ENCODE data around the gene SIRT3.
"Not testable (repeated sequence)": the region's sequence is repeated elsewhere in the genome, so short reads cannot be mapped to it uniquely, and the experiment has no call there.

The SIRT3 gene

DNA sequence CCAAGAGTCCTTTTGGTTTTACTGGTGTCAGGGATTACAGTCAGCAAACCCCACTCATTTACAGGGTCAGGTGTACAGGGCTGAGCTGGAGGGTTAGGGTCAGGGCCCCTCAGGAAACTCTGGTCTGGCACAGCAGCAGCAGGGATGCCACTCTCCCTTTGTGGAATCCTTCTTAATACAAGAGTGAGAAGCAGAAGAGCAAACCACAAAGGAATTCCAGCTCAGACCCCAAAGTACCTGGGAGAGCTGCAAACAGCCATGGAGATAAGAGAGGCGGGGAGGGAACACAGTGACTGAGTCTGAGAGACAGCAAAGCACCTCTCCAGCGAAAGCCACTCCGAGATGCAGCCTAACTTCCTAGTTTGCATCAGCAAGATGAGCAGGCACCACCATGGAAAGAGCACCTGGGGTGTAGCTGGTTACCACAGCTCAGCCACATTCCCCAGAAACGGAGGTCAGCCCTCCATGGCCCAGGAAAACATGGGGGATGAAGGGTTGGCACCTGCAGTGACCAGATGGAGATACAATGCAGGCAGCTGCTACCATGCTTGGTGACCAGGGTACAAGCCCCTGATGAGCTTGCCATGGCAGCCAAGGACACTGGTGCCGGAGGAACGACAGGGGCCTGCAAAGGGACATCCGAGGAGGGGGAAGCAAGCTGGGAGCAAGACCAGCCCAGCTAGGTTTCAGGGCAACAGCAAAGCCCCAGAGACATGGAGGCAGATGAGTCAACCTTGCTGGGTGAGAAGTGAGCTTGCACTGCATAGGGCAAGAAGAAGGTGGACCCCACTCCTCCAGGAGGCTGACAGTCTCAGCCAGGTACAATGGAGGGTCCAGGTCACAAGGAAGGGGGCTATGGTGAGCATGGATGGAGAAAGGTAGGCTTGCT is 32.8 kb downstream of the SIRT3 start:
- no peak for DNase-seq (ENCODE audit: low read depth, low spot score)

DNA sequence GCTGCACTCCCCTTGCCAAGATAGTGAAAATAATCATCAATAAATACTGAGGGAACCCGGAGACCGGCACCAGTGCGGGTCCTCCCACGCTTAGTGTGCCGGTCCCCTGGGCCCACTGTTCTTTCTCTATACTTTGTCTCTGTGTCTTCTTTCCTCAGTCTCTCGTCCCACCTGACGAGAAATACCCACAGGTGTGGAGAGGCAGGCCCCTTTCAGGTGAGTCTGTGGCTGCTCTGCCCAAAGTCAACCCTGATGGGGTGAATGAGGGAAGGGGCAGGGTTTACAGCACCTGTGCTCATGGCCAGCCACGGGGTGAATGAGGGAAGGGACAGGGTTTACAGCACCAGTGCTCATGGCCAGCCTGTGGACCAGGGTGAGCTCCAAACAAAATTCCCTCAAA is 33.7 kb downstream of the SIRT3 start:
- DNase-seq (ENCODE audit: low read depth, low spot score): no peak

DNA sequence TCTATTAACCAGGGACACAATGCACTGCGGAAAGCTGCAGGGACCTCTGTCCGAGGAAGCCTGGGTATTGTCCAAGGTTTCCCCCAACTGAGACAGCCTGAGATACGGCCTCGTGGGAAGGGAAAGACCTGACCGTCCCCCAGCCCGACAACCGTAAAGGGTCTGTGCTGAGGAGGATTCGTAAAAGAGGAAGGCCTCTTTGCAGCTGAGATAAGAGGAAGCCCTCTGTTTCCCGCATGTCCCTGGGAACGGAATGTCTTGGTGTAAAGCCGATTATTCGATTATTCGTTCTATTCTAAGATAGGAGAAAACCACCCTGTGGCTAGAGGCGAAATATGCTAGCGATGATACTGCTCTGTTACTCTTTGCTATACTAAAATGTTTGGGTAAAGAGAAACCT is 34.2 kb downstream of the SIRT3 start:
- DNase-seq (ENCODE audit: low read depth, low spot score): no peak

DNA sequence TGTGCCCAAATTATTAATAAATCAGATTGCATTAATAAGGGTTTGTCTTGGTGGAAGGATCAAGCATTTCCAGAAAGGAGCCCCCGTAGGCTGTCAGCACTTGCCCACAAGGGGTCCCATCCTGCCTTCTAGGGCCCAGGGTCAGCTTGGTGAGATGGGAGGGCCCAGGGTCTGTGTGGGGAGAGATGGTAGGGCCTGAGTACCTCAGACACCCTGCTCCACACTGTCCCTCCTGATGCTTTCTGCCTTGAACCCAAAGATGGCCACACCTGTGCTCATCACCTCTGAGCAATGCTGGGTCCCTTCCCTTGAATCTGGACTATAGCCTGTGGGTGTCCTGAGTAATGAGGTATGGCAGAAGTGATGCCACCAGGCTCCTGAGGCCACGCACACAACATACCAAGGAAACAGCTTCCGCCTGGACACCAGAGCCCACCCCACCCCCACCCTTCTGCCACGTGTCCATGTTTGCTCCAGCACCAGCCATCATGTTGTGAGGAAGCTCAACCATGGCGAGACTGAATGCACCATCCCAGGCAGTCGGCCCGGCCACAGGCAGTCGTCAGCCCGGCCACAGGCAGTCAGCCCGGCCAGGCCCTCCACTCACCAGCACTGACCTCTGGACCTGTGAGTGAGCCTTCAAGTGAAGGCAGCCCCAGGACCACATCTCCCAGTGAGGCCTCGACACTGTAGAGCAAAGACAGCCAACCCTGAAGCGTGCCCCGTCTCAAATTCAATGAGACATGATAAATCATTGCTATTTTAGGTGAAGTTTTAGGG is 35.7 kb downstream of the SIRT3 start:
- no peak for DNase-seq (ENCODE audit: low read depth, low spot score)

- DNase-seq (ENCODE audit: low read depth, low spot score): no peak
These were observed 36.4 kb downstream of the SIRT3 start for GRCh38 chr11:199782-200181.

- no peak for DNase-seq (ENCODE audit: low read depth, low spot score)
These were observed 37.0 kb downstream of the SIRT3 start for GRCh38 chr11:199004-199581.

DNA sequence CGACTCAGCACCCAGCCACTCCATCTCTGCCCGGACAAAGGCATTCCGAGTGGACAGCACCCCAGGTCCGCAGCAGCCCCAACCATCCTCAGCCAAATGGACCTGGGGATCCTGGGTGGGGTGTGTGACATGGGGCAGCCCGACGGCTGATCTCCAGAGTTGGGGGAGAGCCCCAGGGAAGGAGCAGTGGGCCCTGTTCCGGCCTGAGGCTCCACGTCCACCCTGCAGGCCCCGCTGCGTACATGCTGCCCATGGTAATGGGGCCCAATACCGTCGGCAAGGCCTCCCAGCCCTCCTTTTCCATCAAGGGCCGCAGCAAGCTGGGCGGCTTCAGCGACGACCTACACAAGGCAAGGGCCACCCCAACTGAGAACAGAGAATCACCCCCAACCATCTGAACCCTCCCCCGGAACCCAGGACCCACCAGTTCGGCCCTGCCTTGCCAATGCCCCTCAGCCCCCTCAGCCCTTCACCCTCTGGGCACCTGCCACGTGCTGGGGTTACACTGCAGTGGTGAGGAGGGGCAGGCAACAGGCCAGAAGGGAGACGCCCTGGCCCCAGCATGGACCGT is 37.8 kb downstream of the SIRT3 start:
- DNase-seq (ENCODE audit: low read depth, low spot score): no peak

GRCh38 chr11:197741-198235 is 38.4 kb downstream of the SIRT3 start:
- DNase-seq (ENCODE audit: low read depth, low spot score): no peak

GRCh38 chr11:196786-197731 is 39.1 kb downstream of the SIRT3 start:
- DNase-seq (ENCODE audit: low read depth, low spot score): no peak

- DNase-seq (ENCODE audit: low read depth, low spot score): not testable (repeated sequence)
These were observed 42.7 kb downstream of the SIRT3 start for GRCh38 chr11:193481-193880.

GRCh38 chr11:192674-193128 is 43.4 kb downstream of the SIRT3 start, which contains the start of gene SCGB1C1:
Gene SCGB1C1 (plus strand): TSS chr11:193078. CDS start chr11:193100, 22 bp downstream.
- not testable (repeated sequence) for DNase-seq (ENCODE audit: low read depth, low spot score)

DNA sequence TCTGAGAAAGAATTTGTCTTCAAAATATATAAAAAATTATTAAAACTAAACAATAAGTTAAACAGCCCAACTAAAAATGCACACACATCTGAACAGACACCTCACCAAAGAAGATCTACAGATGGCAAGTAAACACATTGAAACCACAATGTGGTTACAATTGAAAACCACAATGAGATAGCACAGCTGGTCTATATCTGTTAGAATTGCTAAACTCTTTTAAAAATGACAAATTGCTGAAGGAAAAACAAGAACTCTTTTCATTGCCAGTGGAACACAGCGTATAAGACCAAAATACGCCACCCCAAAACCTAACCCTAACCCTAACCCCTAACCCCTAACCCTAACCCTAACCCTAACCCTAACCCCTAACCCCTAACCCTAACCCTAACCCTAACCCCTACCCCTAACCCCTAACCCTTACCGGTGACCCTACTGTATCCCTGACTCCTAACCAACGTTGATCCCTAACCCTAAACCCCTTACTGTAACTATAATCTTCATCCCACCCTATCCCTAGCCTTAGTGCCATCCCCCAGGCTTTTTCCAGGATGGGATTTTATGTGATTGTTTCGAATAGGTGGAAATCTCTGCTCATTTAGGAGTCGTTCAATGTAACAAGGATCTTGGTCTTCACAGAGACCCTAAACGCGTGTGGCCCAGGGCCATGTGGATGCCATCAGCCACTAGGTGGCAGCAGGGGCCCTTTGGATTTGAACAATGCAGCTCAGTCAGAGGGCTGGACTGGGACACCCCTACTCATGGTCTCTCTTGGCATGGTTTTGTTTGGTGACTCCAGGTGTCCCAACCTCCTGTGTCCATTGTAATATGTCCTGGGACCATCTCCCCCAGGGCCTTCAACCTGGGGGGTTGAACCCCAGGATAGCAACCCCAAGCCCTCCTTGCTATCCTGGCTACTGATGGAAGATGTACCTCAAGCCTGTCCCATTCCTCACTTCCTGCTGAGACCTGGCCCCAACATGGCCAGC is 44.4 kb downstream of the SIRT3 start:
- DNase-seq (ENCODE audit: low read depth, low spot score): not testable (repeated sequence)

DNA sequence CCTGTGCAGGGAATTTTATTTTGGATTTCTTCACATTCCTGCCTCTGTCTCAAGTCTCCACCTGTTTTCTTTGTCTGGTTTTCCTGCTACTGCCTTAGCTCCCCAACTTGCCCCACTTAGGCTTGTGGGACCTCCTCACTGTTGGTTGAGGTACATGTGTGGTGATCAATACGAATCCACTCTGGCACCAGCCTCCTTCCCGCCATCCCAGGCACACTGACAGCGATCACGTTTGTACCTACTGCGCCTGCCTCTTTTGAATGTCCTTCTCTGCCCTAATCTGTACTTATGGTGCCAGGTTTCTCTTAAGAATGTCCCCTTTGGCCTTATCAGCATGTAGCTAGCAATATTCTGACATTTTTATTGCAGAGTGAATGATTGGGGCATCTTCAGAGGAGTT is 45.6 kb downstream of the SIRT3 start:
- not testable (repeated sequence) for DNase-seq (ENCODE audit: low read depth, low spot score)

DNA sequence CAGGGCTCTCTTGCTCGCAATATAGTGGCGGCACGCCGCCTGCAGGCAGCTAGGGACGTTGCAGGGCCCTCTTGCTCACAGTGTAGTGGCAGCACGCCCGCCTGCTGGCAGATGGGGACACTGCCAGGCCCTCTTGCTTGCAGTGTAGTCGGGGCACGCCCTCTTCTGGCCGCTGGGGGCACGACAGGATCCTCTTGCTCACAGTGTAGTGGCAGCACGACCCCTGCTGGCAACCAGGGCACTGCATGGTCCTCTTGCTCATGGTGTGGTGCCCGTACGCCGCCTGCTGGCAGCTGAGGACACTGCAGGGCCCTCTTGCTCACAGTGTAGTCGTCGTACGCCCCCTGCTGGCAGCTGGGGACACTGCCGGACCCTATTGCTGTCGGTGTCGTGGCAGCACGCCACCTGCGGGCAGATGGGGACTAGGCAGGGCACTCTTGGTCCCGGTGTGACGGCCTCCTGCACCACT is 46.3 kb downstream of the SIRT3 start:
- DNase-seq (ENCODE audit: low read depth, low spot score): not testable (repeated sequence)

GRCh38 chr11:189200-189783 is 46.9 kb downstream of the SIRT3 start:
- not testable (repeated sequence) for DNase-seq (ENCODE audit: low read depth, low spot score)

DNA sequence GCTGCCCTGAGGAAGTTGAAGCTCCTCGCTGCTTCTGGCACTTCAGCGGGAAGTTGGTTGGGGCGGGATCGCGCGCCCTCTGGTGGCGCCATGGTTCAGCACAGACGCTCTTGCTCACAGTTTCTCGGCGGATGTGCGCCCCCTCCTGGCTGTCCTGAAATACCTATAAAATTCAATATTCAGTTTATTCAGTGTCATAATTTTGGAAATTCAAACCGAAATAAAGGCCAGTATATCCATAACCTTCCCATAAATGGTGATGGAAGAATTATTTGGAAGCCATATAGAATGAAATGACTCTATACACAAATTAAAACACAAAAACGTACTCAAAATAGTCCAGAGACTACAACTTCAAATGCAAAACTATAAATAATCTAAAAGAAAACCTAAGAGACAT is 55.9 kb downstream of the SIRT3 start:
- DNase-seq (ENCODE audit: low read depth, low spot score): not testable (repeated sequence)

All from activated naive CD8-positive, alpha-beta T cell treated with anti-CD3 and anti-CD28 coated beads, Interleukin-2, amount 50 U/mL, for 16 hours (primary cell).